H1 (cell line): ENCODE data around the gene UTS2R. TPM values are rescaled to one million over a fixed set of nuclear protein-coding genes. Genes with fewer than 3 reads are reported as not detected.

Experiments used
- CTCF ChIA-PET: fragments of 300-600 bp; sonication (Branson Sonifier 250); formaldehyde crosslinking; loops from one replicate; lab custom pipeline; 2021; ENCODE audit not compliant: partially characterized antibody; lab: Charles Lee
- POLR2A ChIA-PET: fragments of 300-600 bp; sonication (Branson Sonifier 250); formaldehyde crosslinking; loops from one replicate; lab custom pipeline; 2021; ENCODE audit warnings: inconsistent platforms; ENCODE audit not compliant: partially characterized antibody; lab: Charles Lee
- DNase-seq, 2 experiments: peaks; one replicate each; pipeline versions ENCODE4 v3.0.0 to v3.0.0-alpha.2; 2010 to 2022; ENCODE audit warnings: low spot score in 2 of 2, low read depth in 1 of 2, mixed read lengths in 1 of 2
- FAIRE-seq: peaks from 2 replicates; lab custom pipeline; 2011; peaks lifted over from hg19 to GRCh38; lab: Jason Lieb, UNC
- H2AFZ ChIP-seq: 2 replicates; pipeline ENCODE4 v1.8.1; 2012; ENCODE audit warnings: low read length, inconsistent platforms
- H2AK5ac ChIP-seq: 2 replicates; pipeline ENCODE4 v1.6.1; 2013; ENCODE audit warnings: low read depth, low read length
- H2BK120ac ChIP-seq: replicated peaks from 2 replicates; pipeline ENCODE3; 2013; ENCODE audit warnings: low read depth, low read length, inconsistent platforms
- H2BK12ac ChIP-seq: 2 replicates; pipeline ENCODE4 v1.6.1; 2013; ENCODE audit warnings: low read depth, low read length
- H2BK15ac ChIP-seq: 2 replicates; pipeline ENCODE4 v1.6.1; 2013; ENCODE audit warnings: low read length
- H2BK20ac ChIP-seq: 2 replicates; pipeline ENCODE4 v1.6.1; 2013; ENCODE audit warnings: low read length
- H2BK5ac ChIP-seq: 2 replicates; pipeline ENCODE4 v1.6.1; 2013; ENCODE audit warnings: low read depth, low read length
- H3K14ac ChIP-seq: 2 replicates; pipeline ENCODE4 v1.6.1; 2013; ENCODE audit warnings: inconsistent platforms; ENCODE audit not compliant: insufficient read length
- H3K18ac ChIP-seq: 2 replicates; pipeline ENCODE4 v1.6.1; 2013; ENCODE audit warnings: low read length; ENCODE audit errors: extremely low read depth
- H3K23ac ChIP-seq: 2 replicates; pipeline ENCODE4 v1.6.1; 2013; ENCODE audit warnings: inconsistent platforms; ENCODE audit not compliant: insufficient read length
- H3K23me2 ChIP-seq: 2 replicates; pipeline ENCODE4 v1.6.1; 2013; ENCODE audit warnings: low read depth, low read length
- H3K27ac ChIP-seq: 2 replicates; pipeline ENCODE4 v1.6.1; 2011; ENCODE audit warnings: low read depth, low read length, inconsistent platforms
- H3K27me3 ChIP-seq, 4 experiments: replicated peaks in 1 of 4; 1 replicate in 1 of 4; 2 replicates in 3 of 4; pipeline versions ENCODE4 v1.6.1 to v1.8.1; 2011 to 2013; ENCODE audit warnings: low read length in 3 of 4, mild to moderate bottlenecking in 3 of 4, inconsistent platforms in 2 of 4, mixed read lengths in 2 of 4, moderate library complexity in 1 of 4; ENCODE audit not compliant: control insufficient read depth in 3 of 4, insufficient read depth in 3 of 4; ENCODE audit errors: extremely low read depth in 1 of 4
- H3K36me3 ChIP-seq, 4 experiments: 2 replicates each; pipeline versions ENCODE4 v1.6.1 to v1.8.1; 2011 to 2013; ENCODE audit warnings: mild to moderate bottlenecking in 4 of 4, low read length in 3 of 4, moderate library complexity in 2 of 4, control low read depth in 1 of 4, inconsistent platforms in 1 of 4; ENCODE audit not compliant: insufficient read depth in 4 of 4, control insufficient read depth in 2 of 4
- H3K4ac ChIP-seq: replicated peaks from 2 replicates; pipeline ENCODE3; 2013; ENCODE audit warnings: low read length, low read depth, mixed read lengths, inconsistent platforms; ENCODE audit not compliant: insufficient read length
- H3K4me1 ChIP-seq, 4 experiments: replicated peaks in 1 of 4; 1 replicate in 1 of 4; 2 replicates in 3 of 4; pipeline versions ENCODE4 v1.6.1 to v1.8.1; 2011 to 2013; ENCODE audit warnings: low read length in 3 of 4, inconsistent platforms in 2 of 4, mixed read lengths in 1 of 4; ENCODE audit not compliant: insufficient read depth in 4 of 4, control insufficient read depth in 3 of 4
- H3K4me2 ChIP-seq, 2 experiments: 2 replicates each; pipeline versions ENCODE4 v1.6.1 to v1.8.1; 2011 to 2013; ENCODE audit warnings: low read depth in 2 of 2, low read length in 2 of 2, control low read depth in 1 of 2, inconsistent platforms in 1 of 2, mild to moderate bottlenecking in 1 of 2; ENCODE audit not compliant: insufficient read depth in 1 of 2
- H3K4me3 ChIP-seq, 4 experiments: fragments of 200-600, 300-600 bp in 1 of 4; sonication (generic), shearing (Covaris generic), sonication (Bioruptor Twin) in 1 of 4; 2 replicates each; pipeline versions ENCODE4 v1.5.1 to v1.8.1; 2011 to 2016; ENCODE audit warnings: low read length in 4 of 4, low read depth in 3 of 4, control low read depth in 2 of 4, inconsistent platforms in 2 of 4, mild to moderate bottlenecking in 2 of 4, mixed read lengths in 1 of 4, moderate library complexity in 1 of 4; ENCODE audit not compliant: insufficient read depth in 2 of 4; ENCODE audit errors: extremely low read depth in 1 of 4
- H3K56ac ChIP-seq: replicated peaks from 2 replicates; pipeline ENCODE3; 2013; ENCODE audit warnings: low read depth, mild to moderate bottlenecking, mixed read lengths, low read length, inconsistent platforms; ENCODE audit not compliant: insufficient read length
- H3K79me1 ChIP-seq: 2 replicates; pipeline ENCODE4 v1.6.1; 2013; ENCODE audit warnings: low read depth, low read length, control low read depth
- H3K79me2 ChIP-seq, 2 experiments: 2 replicates each; pipeline versions ENCODE4 v1.6.1 to v1.8.1; 2012 to 2013; ENCODE audit warnings: low read length in 2 of 2, mild to moderate bottlenecking in 2 of 2, inconsistent platforms in 1 of 2; ENCODE audit not compliant: insufficient read depth in 2 of 2, control insufficient read depth in 1 of 2
- H3K9ac ChIP-seq, 4 experiments: replicated peaks in 1 of 4; 1 replicate in 1 of 4; 2 replicates in 3 of 4; pipeline versions ENCODE4 v1.6.1 to v1.8.1; 2011 to 2013; ENCODE audit warnings: low read depth in 3 of 4, low read length in 3 of 4, control low read depth in 2 of 4, mild to moderate bottlenecking in 2 of 4, moderate library complexity in 2 of 4, inconsistent platforms in 1 of 4; ENCODE audit errors: extremely low read depth in 1 of 4
- H3K9me3 ChIP-seq, 2 experiments: 2 replicates each; pipeline versions ENCODE4 v1.6.1 to v1.8.1; 2012 to 2013; ENCODE audit warnings: mild to moderate bottlenecking in 2 of 2, moderate library complexity in 2 of 2, control low read depth in 1 of 2, inconsistent platforms in 1 of 2, low read depth in 1 of 2, low read length in 1 of 2, mixed read lengths in 1 of 2; ENCODE audit not compliant: insufficient read depth in 2 of 2
- H4K20me1 ChIP-seq, 2 experiments: replicated peaks in 1 of 2; 2 replicates each; pipeline versions ENCODE3 to v1.8.1; 2011 to 2013; ENCODE audit warnings: inconsistent platforms in 2 of 2, low read length in 2 of 2, mild to moderate bottlenecking in 1 of 2; ENCODE audit not compliant: insufficient read depth in 2 of 2, control insufficient read depth in 1 of 2
- H4K5ac ChIP-seq: 2 replicates; pipeline ENCODE4 v1.6.1; 2013; ENCODE audit warnings: low read length, low read depth, mixed read lengths, inconsistent platforms; ENCODE audit not compliant: insufficient read length
- H4K8ac ChIP-seq: 2 replicates; pipeline ENCODE4 v1.8.0; 2013; ENCODE audit warnings: mild to moderate bottlenecking, moderate library complexity, low read length, inconsistent platforms; ENCODE audit not compliant: insufficient read depth; ENCODE audit errors: extremely low read depth
- H4K91ac ChIP-seq: replicated peaks from 2 replicates; pipeline ENCODE3; 2013; ENCODE audit warnings: low read length, mixed read lengths, inconsistent platforms; ENCODE audit not compliant: insufficient read length
- EGR1 ChIP-seq: IDR thresholded peaks from 2 replicates; pipeline ENCODE4 v1.6.1; 2011; ENCODE audit warnings: low read depth, low read length, borderline replicate concordance
- KDM4A ChIP-seq: IDR thresholded peaks from one replicate; pipeline ENCODE4 v1.7.1; 2012; ENCODE audit warnings: low read depth, mild to moderate bottlenecking, moderate library complexity, low read length, inconsistent platforms; ENCODE audit not compliant: severe bottlenecking
- PHF8 ChIP-seq: fragments of 200-600 bp; sonication (generic); conservative IDR thresholded peaks from 2 replicates; pipeline ENCODE4 v1.7.1; 2012; ENCODE audit warnings: low read depth, mild to moderate bottlenecking, inconsistent platforms, low read length, moderate library complexity
- SUZ12 ChIP-seq: fragments of 200-600 bp; sonication (generic); IDR thresholded peaks from 2 replicates; pipeline ENCODE4 v1.6.1; 2012; ENCODE audit warnings: mild to moderate bottlenecking, inconsistent platforms, low read length, moderate library complexity, mixed read lengths
- WGBS, 2 experiments: shearing (Covaris generic) in 1 of 2; methylation state at CpG; one replicate each; pipeline versions ENCODE4 v1.1.6 to v1.1.7; 2013 to 2015; ENCODE audit warnings: low lambda C conversion rate in 2 of 2, mixed read lengths in 2 of 2, inconsistent platforms in 1 of 2, low coverage in 1 of 2, missing lambda C conversion rate in 1 of 2; ENCODE audit not compliant: insufficient replicate concordance in 2 of 2, insufficient coverage in 1 of 2, insufficient read length in 1 of 2; ENCODE audit errors: extremely low coverage in 1 of 2, missing lambda C conversion rate in 1 of 2; 5-methylcytosine and 5-hydroxymethylcytosine counted together
- polyA plus RNA-seq, 7 experiments: library from polyadenylated mRNA; depleted of rRNA in 3 of 7; stranded (reverse) in 5 of 7; unstranded in 2 of 7; fragments of >200 nt in 5 of 7; fragments of 200-250 nt in 2 of 7; gene quantifications; 1 replicate in 5 of 7; 2 replicates in 1 of 7; 4 replicates in 1 of 7; pipeline versions ENCODE4 v1.2.1 to v1.2.3, GENCODE V29; 2011 to 2013; ENCODE audit warnings: missing spikeins in 2 of 7, mixed read lengths in 2 of 7
- total RNA-seq: library from RNA; stranded (reverse); fragmentation: NEBNext Ultra II Directional; extraction: Animal tissue kit (Norgen Biotek cat#: 25700); gene quantifications from 2 replicates; pipeline ENCODE4 v1.2.1, GENCODE V29; 2021

The UTS2R gene
- total and polyA plus RNA-seq, 2 of the 8 experiments (the other 6 are each of a cell fraction or from before 2014, with no cell fraction given), result 0.27 TPM; not detected in 1

DNA sequence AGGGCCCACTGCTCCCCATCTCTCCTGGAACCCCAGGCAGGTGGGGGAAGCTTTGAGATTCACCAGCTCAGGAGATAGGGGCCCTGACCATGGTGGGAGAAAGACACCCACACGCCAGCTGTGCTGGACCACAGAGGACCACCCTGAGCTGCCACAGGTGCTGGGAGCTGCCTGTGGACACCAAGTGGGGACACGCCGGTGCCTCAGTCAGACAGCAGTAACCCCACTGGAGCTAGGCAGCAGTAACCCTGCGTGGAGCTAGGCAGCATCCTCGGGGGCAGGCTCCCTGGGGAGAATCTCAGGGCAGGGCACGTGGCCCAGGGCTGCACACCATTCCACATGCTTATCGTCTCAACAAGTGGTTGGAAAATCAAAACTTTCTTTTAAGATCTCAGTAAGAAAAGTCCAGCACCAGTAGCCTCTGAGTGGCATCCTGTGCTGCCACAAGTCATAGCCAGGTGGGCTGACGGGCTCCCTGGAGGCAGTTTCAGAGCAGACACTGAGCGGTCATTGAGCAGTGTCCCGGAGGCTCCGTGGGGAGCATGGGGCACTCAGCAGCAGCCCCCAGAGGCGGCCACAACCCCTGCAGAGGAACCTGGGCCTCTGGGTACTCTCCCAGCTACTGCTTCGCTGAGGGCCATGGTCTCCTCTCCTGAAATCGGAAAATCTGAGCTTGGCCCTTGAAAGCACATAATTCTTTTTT lies 38.6 kb downstream of the UTS2R start:
- no peak overlapping the region for H3K18ac ChIP-seq
- no peak overlapping the region for H3K14ac ChIP-seq
- no peak overlapping the region; the same call in 1 of the 2 replicates for H4K8ac ChIP-seq
- H3K4me1 ChIP-seq, result peaks cover 0 to 2% (median 0%) of the 10 kb centered on the region in 4 experiments; a peak in 1 of 7 replicates
- H2AFZ ChIP-seq, result no peak overlapping the region
- no peak overlapping the region for H3K23ac ChIP-seq
- H3K79me2 ChIP-seq, result no peaks in the 10 kb centered on the region
- H3K27me3 ChIP-seq, result no peaks in the 10 kb centered on the region
- DNase-seq (no peak), FAIRE-seq (no peak)
- no peak overlapping the region for H3K4me2 ChIP-seq
- WGBS, 2 experiments, result 82% methylated on average over 14 of the region's 14 CpGs; no CpG with 5 or more reads in 1 of the 2 experiments
- no peak overlapping the region for H2AK5ac ChIP-seq
- H2BK15ac ChIP-seq, result no peak overlapping the region
- no peak overlapping the region for H3K56ac ChIP-seq
- no peak overlapping the region for H3K9ac ChIP-seq
- H3K4me3 ChIP-seq, result no peak overlapping the region
- H2BK12ac ChIP-seq, result no peak overlapping the region
- no peak overlapping the region for H4K5ac ChIP-seq
- no peaks in the 10 kb centered on the region for H3K9me3 ChIP-seq
- no peaks in the 10 kb centered on the region for H3K36me3 ChIP-seq
- no peaks in the 10 kb centered on the region for H3K23me2 ChIP-seq
- no peak overlapping the region for H4K91ac ChIP-seq
- H2BK120ac ChIP-seq, result no peak overlapping the region
- no peak overlapping the region; the same call in 1 of the 2 replicates for H3K27ac ChIP-seq
- H2BK5ac ChIP-seq, result no peak overlapping the region
- ChIA-PET CTCF (interaction anchor here (0.6 to 2.2 kb wide), 8 partner anchors 11 to 203 kb away, joined by 3 to 9 read pairs (median 4); no protein-coding TSS in a partner anchor), POLR2A (interaction anchor here (0.6 to 0.8 kb wide), 2 partner anchors 10 to 50 kb away, joined by 3 read pairs; no protein-coding TSS in a partner anchor)
- H4K20me1 ChIP-seq, result peaks cover 5% of the 10 kb centered on the region in 2 experiments
- H2BK20ac ChIP-seq, result no peak overlapping the region
- no peak overlapping the region for H3K4ac ChIP-seq
- no peaks in the 10 kb centered on the region for H3K79me1 ChIP-seq
- TF ChIP-seq EGR1, result no peak
- no peak for TF ChIP-seq SUZ12
- no peak for TF ChIP-seq KDM4A
- no peak for TF ChIP-seq PHF8
